SK-N-SH treated with all-trans-retinoic acid at 6 μM for 48 hours (cell line): ENCODE data around the gene FABP1.

Experiments used
- ATAC-seq: fragments of 200-7000 bp; cut with Tn5 transposase; 3 replicates; pipeline ENCODE4 v1.9.1; 2020; ENCODE audit warnings: mild to moderate bottlenecking, moderate library complexity
- ARNTL ChIP-seq: fragments of 450-650 bp; formaldehyde crosslinking; IDR thresholded peaks from 2 replicates; pipeline ENCODE4 v1.5.0; 2020; ENCODE audit warnings: low read depth, mild to moderate bottlenecking, moderate library complexity, borderline replicate concordance
- BACH2 ChIP-seq: fragments of 250-450 bp; sonication (Bioruptor Pico); IDR thresholded peaks from 2 replicates; pipeline ENCODE4 v1.9.0; 2021; ENCODE audit warnings: mild to moderate bottlenecking, borderline replicate concordance
- CSDC2 ChIP-seq: fragments of 250-450 bp; sonication (Bioruptor Pico); IDR thresholded peaks from 2 replicates; pipeline ENCODE4 v1.5.0; 2020; ENCODE audit warnings: mild to moderate bottlenecking, moderate library complexity
- ESRRG ChIP-seq: fragments of 250-450 bp; sonication (Bioruptor Pico); IDR thresholded peaks from 2 replicates; pipeline ENCODE4 v1.6.1; 2021; ENCODE audit warnings: mild to moderate bottlenecking
- GLIS3 ChIP-seq: fragments of 250-450 bp; sonication (Bioruptor Pico); IDR thresholded peaks from 2 replicates; pipeline ENCODE4 v1.5.0; 2020; ENCODE audit warnings: mild to moderate bottlenecking, moderate library complexity
- ISL1 ChIP-seq: fragments of 250-450 bp; sonication (Bioruptor Pico); IDR thresholded peaks from 2 replicates; pipeline ENCODE4 v2.1.2; 2022; ENCODE audit warnings: mild to moderate bottlenecking, moderate library complexity
- OSR1 ChIP-seq: fragments of 250-450 bp; sonication (Bioruptor Pico); IDR thresholded peaks from 2 replicates; pipeline ENCODE4 v1.8.0; 2022; ENCODE audit warnings: moderate library complexity, mild to moderate bottlenecking, inconsistent platforms
- PPARA ChIP-seq: fragments of 250-450 bp; sonication (Bioruptor Pico); IDR thresholded peaks from 2 replicates; pipeline ENCODE4 v1.5.0; 2020; ENCODE audit warnings: mild to moderate bottlenecking, borderline replicate concordance
- RARB ChIP-seq: fragments of 250-450 bp; sonication (Bioruptor Pico); IDR thresholded peaks from 2 replicates; pipeline ENCODE4 v1.8.0; 2021; ENCODE audit warnings: mild to moderate bottlenecking, moderate library complexity
- SNAI2 ChIP-seq: fragments of 250-450 bp; sonication (Bioruptor Pico); IDR thresholded peaks from 2 replicates; pipeline ENCODE4 v1.5.0; 2020; ENCODE audit warnings: mild to moderate bottlenecking, moderate library complexity
- TCF4 ChIP-seq: fragments of 250-450 bp; sonication (Bioruptor Pico); IDR thresholded peaks from 2 replicates; pipeline ENCODE4 v1.8.0; 2021; ENCODE audit warnings: mild to moderate bottlenecking, moderate library complexity, borderline replicate concordance
- TOX ChIP-seq: fragments of 250-450 bp; sonication (Bioruptor Pico); IDR thresholded peaks from 2 replicates; pipeline ENCODE4 v1.8.0; 2021; ENCODE audit warnings: mild to moderate bottlenecking, moderate library complexity, borderline replicate concordance
- ZC3H10 ChIP-seq: fragments of 250-450 bp; sonication (Bioruptor Pico); IDR thresholded peaks from 2 replicates; pipeline ENCODE4 v1.5.1; 2021; ENCODE audit warnings: mild to moderate bottlenecking, moderate library complexity
- ZFP3 ChIP-seq: fragments of 250-450 bp; sonication (Bioruptor Pico); IDR thresholded peaks from 2 replicates; pipeline ENCODE4 v1.5.0; 2020; ENCODE audit warnings: mild to moderate bottlenecking, moderate library complexity
- ZFP30 ChIP-seq: fragments of 450-650 bp; formaldehyde crosslinking; IDR thresholded peaks from 2 replicates; pipeline ENCODE4 v1.5.0; 2022; ENCODE audit warnings: mild to moderate bottlenecking, moderate library complexity
- ZNF70 ChIP-seq: fragments of 450-650 bp; formaldehyde crosslinking; IDR thresholded peaks from 2 replicates; pipeline ENCODE4 v1.5.0; 2020; ENCODE audit warnings: mild to moderate bottlenecking, moderate library complexity
- ZNF8 ChIP-seq: fragments of 450-650 bp; formaldehyde crosslinking; IDR thresholded peaks from 2 replicates; pipeline ENCODE4 v1.5.0; 2020; ENCODE audit warnings: mild to moderate bottlenecking, moderate library complexity
- TF ChIP-seq, protein P1 (sequence below): fragments of 250-450 bp; sonication (Bioruptor Pico); IDR thresholded peaks from 2 replicates; pipeline ENCODE4 v1.5.1; 2021; ENCODE audit warnings: mild to moderate bottlenecking, moderate library complexity
- TF ChIP-seq, protein P2 (sequence below): fragments of 250-450 bp; sonication (Bioruptor Pico); IDR thresholded peaks from 2 replicates; pipeline ENCODE4 v1.5.0; 2020; ENCODE audit warnings: mild to moderate bottlenecking, moderate library complexity
- TF ChIP-seq, protein P3 (sequence below): fragments of 250-450 bp; sonication (Bioruptor Pico); IDR thresholded peaks from 2 replicates; pipeline ENCODE4 v1.8.0; 2021; ENCODE audit warnings: low read depth, mild to moderate bottlenecking, moderate library complexity, borderline replicate concordance
- TF ChIP-seq, protein P4 (sequence below): fragments of 250-450 bp; sonication (Bioruptor Pico); IDR thresholded peaks from 2 replicates; pipeline ENCODE4 v1.5.1; 2020; ENCODE audit warnings: low read depth, mild to moderate bottlenecking, moderate library complexity
- TF ChIP-seq, protein P5 (sequence below): fragments of 250-450 bp; sonication (Bioruptor Pico); IDR thresholded peaks from 2 replicates; pipeline ENCODE4 v1.8.0; 2020; ENCODE audit warnings: mild to moderate bottlenecking, moderate library complexity, borderline replicate concordance

FABP1 gene

DNA sequence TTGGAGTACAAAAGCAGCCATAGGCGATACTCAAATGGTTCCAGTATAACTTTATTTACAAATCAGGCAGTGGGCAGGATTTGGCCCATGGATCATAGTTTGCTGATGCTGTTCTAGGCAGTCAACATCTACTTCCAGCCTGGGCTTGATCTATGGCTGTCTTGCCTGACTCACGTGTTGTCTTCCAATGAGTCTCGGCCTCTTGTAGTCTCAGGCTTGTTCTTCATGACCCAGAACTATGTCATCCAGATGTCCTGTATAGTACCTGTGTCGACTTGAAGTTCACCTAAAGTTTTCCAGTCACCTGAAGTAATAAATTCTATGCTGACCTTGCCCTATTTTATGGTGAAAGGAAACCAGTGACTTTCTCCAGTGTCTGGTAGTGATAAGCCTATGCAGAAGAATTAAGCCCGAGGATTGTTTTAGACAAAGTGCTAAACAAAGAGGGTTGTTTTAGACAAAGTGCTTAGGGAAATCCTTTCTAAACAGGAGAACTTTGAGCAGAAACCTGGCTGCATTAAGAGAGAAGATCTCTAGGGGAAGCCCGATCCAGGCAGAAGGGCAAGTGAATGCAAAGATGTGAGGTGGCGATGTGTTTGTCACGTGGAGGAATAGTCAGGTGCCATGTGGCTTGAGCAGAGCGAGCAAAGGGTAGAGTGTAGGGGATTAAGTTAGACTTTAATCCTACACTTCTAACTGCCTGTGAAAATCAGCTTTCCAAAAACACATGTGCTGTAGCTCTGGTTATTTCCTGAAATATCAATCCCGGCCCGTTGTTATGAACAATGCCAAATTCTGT lies 33.8 kb upstream of the FABP1 start:
- no peak for ATAC-seq
- no peak for TF ChIP-seq CSDC2
- TF ChIP-seq TCF4: no peak
- TF ChIP-seq, protein P1, sequence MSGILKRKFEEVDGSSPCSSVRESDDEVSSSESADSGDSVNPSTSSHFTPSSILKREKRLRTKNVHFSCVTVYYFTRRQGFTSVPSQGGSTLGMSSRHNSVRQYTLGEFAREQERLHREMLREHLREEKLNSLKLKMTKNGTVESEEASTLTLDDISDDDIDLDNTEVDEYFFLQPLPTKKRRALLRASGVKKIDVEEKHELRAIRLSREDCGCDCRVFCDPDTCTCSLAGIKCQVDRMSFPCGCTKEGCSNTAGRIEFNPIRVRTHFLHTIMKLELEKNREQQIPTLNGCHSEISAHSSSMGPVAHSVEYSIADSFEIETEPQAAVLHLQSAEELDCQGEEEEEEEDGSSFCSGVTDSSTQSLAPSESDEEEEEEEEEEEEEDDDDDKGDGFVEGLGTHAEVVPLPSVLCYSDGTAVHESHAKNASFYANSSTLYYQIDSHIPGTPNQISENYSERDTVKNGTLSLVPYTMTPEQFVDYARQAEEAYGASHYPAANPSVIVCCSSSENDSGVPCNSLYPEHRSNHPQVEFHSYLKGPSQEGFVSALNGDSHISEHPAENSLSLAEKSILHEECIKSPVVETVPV: no peak
- TF ChIP-seq ZNF70 (CRISPR knock-in tag): no peak
- no peak for TF ChIP-seq OSR1 (CRISPR knock-in tag)
- TF ChIP-seq, protein P2, sequence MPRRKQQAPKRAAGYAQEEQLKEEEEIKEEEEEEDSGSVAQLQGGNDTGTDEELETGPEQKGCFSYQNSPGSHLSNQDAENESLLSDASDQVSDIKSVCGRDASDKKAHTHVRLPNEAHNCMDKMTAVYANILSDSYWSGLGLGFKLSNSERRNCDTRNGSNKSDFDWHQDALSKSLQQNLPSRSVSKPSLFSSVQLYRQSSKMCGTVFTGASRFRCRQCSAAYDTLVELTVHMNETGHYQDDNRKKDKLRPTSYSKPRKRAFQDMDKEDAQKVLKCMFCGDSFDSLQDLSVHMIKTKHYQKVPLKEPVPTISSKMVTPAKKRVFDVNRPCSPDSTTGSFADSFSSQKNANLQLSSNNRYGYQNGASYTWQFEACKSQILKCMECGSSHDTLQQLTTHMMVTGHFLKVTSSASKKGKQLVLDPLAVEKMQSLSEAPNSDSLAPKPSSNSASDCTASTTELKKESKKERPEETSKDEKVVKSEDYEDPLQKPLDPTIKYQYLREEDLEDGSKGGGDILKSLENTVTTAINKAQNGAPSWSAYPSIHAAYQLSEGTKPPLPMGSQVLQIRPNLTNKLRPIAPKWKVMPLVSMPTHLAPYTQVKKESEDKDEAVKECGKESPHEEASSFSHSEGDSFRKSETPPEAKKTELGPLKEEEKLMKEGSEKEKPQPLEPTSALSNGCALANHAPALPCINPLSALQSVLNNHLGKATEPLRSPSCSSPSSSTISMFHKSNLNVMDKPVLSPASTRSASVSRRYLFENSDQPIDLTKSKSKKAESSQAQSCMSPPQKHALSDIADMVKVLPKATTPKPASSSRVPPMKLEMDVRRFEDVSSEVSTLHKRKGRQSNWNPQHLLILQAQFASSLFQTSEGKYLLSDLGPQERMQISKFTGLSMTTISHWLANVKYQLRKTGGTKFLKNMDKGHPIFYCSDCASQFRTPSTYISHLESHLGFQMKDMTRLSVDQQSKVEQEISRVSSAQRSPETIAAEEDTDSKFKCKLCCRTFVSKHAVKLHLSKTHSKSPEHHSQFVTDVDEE (CRISPR knock-in tag): no peak
- no peak for TF ChIP-seq SNAI2 (CRISPR knock-in tag)
- TF ChIP-seq ZFP30: no peak
- no peak for TF ChIP-seq RARB
- TF ChIP-seq ZFP3 (CRISPR knock-in tag): no peak
- no peak for TF ChIP-seq ZNF8
- TF ChIP-seq, protein P3, sequence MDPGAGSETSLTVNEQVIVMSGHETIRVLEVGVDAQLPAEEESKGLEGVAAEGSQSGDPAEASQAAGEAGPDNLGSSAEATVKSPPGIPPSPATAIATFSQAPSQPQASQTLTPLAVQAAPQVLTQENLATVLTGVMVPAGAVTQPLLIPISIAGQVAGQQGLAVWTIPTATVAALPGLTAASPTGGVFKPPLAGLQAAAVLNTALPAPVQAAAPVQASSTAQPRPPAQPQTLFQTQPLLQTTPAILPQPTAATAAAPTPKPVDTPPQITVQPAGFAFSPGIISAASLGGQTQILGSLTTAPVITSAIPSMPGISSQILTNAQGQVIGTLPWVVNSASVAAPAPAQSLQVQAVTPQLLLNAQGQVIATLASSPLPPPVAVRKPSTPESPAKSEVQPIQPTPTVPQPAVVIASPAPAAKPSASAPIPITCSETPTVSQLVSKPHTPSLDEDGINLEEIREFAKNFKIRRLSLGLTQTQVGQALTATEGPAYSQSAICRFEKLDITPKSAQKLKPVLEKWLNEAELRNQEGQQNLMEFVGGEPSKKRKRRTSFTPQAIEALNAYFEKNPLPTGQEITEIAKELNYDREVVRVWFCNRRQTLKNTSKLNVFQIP: no peak
- TF ChIP-seq TOX (CRISPR knock-in tag): no peak
- no peak for TF ChIP-seq GLIS3 (CRISPR knock-in tag)

DNA sequence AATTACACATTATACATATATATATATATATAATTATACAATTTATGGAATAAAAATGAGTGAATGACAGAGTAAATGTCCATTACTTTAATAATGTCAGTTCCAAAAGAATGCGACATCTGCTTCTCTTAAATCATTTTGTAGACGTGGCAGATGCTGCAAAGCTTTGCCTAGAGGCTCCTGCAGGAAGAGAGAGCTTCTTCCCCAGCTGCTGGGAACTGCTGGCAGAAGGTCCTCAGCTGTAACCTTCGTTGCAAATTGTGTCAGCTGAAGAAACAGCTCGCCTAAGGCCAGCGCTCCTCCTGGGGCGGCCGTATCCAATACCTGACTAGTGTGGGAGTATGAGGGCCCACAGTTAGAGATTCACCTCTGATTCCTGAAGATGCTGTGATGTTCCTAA lies 32.7 kb upstream of the FABP1 start:
- no peak for ATAC-seq

More for the DNA sequence above, 32.7 kb upstream of the FABP1 start:
- TF ChIP-seq BACH2 (CRISPR knock-in tag) (no peak), GLIS3 (CRISPR knock-in tag) (no peak), ZC3H10 (CRISPR knock-in tag) (no peak), ZNF70 (CRISPR knock-in tag) (no peak), CSDC2 (no peak), ISL1 (no peak), RARB (no peak), ARNTL (CRISPR knock-in tag) (no peak), ZNF8 (no peak), ZFP30 (no peak), OSR1 (CRISPR knock-in tag) (no peak), TCF4 (no peak), ZFP3 (CRISPR knock-in tag) (no peak), SNAI2 (CRISPR knock-in tag) (no peak), PPARA (CRISPR knock-in tag) (no peak), ESRRG (no peak)
- TF ChIP-seq, protein P2 (CRISPR knock-in tag): no peak
- TF ChIP-seq, protein P4, sequence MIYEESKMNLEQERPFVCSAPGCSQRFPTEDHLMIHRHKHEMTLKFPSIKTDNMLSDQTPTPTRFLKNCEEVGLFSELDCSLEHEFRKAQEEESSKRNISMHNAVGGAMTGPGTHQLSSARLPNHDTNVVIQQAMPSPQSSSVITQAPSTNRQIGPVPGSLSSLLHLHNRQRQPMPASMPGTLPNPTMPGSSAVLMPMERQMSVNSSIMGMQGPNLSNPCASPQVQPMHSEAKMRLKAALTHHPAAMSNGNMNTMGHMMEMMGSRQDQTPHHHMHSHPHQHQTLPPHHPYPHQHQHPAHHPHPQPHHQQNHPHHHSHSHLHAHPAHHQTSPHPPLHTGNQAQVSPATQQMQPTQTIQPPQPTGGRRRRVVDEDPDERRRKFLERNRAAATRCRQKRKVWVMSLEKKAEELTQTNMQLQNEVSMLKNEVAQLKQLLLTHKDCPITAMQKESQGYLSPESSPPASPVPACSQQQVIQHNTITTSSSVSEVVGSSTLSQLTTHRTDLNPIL: no peak
- TF ChIP-seq, protein P5, sequence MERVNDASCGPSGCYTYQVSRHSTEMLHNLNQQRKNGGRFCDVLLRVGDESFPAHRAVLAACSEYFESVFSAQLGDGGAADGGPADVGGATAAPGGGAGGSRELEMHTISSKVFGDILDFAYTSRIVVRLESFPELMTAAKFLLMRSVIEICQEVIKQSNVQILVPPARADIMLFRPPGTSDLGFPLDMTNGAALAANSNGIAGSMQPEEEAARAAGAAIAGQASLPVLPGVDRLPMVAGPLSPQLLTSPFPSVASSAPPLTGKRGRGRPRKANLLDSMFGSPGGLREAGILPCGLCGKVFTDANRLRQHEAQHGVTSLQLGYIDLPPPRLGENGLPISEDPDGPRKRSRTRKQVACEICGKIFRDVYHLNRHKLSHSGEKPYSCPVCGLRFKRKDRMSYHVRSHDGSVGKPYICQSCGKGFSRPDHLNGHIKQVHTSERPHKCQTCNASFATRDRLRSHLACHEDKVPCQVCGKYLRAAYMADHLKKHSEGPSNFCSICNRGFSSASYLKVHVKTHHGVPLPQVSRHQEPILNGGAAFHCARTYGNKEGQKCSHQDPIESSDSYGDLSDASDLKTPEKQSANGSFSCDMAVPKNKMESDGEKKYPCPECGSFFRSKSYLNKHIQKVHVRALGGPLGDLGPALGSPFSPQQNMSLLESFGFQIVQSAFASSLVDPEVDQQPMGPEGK (CRISPR knock-in tag): no peak
- TF ChIP-seq, protein P3: no peak
